GM18507 (cell line): Measurements from ENCODE around the gene BARHL2.

Experiments used
- DNase-seq: peaks from one replicate; pipeline ENCODE4 v3.0.0; 2011; ENCODE audit warnings: low read depth; ENCODE audit not compliant: insufficient read length; ENCODE audit errors: extremely low spot score
- FAIRE-seq: peaks from 2 replicates; lab custom pipeline; 2011; peaks lifted over from hg19 to GRCh38; lab: Jason Lieb, UNC

BARHL2 gene

DNA sequence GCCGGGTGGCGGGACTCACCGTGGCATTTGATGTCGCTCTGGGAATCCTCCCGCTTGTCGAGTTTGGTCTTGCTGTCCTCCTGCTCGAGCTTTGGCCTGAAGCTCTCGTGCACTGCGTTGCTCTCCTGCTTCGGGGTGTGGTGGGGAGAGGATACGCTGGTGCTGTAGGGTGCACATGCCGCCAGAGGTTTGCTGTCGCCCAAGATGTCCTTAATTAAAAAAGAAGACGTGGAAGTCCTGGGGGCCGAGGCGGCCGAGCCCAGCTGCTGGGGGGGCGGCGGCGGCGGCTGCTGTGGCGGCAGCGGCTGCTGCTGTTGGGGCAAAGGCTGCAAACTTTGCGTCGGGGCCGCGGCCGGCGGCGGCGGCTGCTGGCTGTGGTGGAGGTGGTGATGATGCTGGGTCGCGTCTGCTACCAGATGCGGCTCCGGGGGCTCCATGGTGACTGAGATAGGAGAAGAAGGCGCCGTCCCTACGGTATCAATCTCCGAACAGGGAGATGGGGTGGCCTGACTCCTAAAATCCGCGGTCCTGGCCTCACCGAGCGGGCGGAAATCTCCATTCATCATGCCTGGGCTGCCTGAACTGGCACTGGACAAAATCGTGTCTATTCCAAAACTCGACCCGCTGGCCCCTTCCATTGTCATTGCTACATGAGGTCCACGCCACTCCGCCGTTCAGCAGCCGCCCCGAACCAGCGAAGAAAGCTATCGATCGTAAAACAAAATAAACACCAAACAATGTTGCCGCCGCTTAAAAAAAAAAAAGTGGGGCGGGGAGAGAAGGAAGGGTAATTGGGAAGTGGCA, at the start of gene BARHL2:
Gene BARHL2, minus strand, starts transcription at position 751 of the 804 bp plus-strand sequence. Its CDS starts 107 bp downstream, at position 644.
- FAIRE-seq (no peak), DNase-seq (no peak)

DNA sequence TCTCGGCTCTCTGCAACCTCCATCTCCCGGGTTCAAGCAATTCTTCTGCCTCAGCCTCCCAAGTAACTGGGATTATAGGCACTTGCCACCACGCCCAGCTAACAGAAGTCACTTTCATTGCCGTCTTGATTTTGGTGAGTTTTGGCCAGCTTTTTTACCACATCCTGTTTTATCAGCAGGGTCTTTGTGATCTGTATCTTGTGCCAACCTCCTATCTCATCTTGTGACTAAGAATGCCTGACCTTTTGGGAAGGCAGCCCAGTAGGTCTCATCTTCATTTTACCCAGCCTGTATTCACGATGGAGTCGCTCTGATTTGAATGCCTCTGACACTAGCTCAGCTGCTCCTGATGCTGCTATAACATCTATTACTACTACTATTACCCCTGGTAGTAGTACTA, 46.8 kb upstream of the BARHL2 start:
- no peak for FAIRE-seq
- no peak for DNase-seq

DNA sequence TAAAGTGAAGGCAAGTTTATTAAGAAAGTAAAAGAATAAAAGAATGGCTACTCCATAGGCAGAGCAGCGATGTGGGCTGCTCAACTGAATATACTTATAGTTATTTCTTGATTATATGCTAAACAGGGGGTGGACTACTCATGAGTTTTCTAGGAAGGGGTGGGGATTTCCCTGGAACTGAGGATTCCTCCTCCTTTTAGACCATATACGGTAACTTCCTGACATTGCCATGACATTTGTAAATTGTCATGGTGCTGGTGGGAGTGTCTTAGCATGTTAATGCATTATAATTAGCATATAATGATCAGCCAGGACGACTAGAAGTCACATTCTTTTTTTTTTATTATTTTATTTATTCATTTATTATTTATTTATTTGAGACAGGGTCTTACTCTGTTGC, 46.4 kb upstream of the BARHL2 start:
- DNase-seq (no peak), FAIRE-seq (no peak)

DNA sequence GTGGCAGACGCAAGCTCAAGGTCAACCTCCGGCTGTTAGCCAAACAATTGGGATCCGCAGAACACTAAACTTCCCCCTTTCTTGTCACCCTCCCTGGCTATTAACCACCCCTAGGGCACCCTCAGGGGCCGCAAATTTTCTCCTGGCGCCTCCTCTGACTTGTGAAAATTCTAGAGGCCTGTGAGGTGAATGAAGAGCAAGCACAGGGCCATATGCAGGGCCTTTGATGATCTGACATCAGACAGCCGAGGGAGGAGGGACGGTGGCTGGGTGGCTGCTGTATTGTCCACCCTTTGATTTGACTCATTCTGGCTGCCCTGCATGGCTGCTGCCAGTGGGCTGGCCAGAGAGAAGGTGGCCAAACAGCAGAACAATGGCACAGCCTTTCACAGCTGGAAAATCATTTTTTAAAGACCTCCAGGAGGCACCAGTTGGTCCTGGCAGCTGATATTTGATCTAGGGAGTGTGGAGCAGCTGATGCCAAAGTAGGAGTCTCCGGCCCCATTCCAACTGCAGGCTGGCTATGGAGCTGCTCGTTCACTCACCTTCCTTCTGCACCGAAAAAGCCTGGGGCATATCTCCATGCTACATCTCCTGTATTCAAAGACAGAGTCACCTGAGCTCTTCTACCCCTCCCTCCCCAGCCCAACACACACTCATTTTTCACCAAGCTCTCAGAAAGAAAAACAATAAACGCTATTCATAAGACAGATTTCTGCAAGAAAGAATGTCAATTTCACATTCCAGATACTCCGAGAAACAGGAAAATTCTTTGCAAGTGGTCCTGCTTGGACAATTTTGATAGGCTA, 44.9 kb upstream of the BARHL2 start:
- no peak for DNase-seq
- FAIRE-seq, result no peak

DNA sequence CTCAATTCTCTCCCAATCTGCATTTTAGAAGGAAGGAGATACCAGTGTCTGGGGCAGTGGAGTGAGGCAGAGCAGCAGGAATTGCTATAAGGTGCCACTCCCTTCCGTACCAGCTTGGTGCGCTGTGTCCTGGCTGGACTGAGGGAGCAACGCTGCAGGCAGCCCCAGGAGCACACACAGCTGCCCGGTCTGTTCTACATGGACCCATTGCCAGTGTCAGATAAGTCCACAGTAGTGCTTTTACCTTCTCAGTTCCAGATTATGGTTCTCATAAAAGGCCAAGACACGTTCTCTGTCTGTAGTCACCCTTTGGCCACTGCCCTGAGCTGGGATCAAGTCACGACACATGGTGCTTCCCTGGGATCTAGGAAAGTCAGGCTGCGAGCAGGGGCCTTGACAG, 44.1 kb upstream of the BARHL2 start:
- no peak for DNase-seq
- no peak for FAIRE-seq

DNA sequence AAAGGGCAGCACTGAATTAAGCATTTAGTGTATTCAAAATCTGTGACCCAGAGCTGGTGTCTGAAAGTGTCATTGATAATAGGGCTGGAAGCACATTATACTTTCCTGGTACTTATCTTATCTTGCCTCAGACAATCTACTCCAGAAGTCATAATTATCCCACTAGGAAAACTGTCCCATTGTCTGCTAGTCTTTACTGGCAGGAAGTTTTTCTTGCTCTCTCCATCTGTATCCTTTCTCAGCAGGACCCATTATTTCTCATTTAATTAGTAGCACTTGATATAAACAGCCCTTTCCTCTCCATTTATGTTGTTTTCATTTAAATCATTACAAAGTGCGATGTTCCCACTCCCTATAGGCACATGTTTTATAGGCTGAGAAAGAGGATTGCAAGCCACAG, 36.5 kb upstream of the BARHL2 start:
- no peak for FAIRE-seq

DNA sequence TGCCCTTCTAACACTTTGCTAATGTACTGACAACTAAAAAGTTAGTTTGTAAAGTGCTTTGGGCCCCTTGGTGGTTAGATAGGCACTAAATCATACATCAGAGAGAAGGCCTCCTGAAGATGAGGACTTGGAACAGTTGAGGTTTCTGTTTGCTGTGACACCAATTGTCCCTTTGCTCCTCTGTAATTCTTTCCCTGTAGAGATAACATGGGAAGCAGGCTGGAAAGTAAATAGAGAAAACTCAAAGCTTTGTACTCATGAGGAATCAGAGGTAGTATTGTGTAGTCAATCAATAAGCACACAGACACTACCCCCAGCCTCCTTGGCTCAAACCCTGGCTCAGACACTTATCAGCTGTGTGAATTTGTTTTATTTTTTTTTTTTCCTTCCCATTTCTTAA, 31.6 kb upstream of the BARHL2 start:
- no peak for FAIRE-seq
- DNase-seq, result no peak

More for the DNA sequence above, 36.5 kb upstream of the BARHL2 start:
- DNase-seq, result no peak

DNA sequence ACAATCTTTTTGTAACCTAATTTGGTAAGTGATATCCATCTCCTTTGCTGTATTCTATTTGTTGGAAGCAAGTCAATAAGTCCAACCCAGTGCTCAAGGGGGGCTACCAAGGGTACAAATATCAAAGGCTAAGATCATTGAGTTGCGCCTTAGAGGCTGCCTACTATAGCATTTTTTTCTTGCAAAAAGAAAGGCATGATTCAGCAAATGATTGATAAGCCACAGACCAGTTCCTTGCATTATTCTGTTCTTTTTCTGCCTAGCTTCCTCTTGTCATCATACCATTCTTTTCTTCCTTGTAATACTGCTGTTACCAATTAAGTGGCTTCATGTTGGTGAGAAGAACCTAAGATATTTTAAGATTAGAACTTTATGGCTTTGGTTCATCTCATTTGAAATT, 29.8 kb upstream of the BARHL2 start:
- FAIRE-seq (no peak), DNase-seq (no peak)

DNA sequence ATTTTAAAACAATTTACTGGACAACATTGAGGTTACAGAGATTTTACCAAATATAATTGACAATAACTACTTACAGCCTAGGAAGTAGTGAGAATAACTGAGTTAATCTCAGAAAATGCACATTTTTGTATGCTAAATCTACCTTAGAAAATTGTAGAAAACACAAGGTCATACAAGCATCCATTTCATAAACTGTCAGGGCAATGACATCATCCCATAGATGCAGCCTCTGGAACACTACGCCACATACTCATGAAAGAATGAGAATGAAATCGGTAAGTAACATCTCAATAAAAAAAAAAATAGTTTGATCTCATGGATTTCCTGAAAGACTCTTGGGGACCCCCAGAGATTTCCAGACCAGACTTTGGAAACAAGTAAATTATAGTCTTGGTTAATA, 28.9 kb upstream of the BARHL2 start:
- FAIRE-seq (no peak), DNase-seq (no peak)

DNA sequence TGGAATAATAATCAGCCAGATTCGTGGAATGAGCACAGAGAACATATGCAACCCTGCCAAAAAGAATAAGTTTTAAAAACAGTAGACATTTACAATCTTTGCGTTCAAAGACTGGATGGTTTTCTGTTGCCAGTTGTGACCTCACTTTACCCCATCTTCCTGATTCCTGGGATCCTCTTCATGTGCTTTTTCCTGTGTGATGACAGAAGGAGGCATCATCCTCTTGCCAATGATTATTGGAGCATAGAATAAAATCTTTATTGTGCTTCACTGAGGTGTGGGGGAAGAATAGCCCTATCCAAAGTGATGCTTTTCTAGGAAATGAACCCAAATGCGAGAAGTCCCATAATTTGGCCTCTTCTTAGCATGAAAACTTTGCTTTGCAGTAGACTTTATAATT, 15.0 kb upstream of the BARHL2 start:
- DNase-seq (no peak), FAIRE-seq (no peak)

DNA sequence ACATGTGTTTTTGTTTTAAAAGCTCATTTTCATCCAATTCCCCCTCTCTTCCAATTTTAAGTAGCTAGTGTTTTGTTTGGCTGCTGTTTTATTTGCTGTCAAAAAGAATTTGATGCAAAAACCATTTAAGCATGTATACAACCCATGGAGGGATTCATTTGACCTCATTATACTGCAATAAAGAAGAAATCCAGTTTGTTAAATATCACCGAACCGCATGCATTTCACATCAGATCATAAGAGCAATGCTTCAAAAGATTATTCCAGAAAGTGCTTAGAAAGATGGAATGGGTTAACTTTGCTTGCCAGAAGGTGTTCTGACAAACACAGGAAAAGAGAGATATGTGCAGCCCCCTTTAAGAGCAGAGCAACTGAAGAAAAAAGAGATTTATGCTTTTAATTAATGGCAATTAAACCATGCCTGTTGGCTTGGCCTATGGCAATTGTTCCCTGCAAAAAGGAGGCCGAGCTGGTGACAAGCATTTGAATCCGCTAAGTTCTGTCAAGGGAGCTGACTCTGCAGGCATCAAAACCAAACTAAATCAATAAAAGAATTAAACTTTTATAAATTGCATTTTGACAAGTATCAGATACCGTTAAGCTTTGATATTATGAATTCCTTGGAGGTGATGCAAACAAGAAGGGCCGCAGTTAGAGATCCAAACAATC, 14.4 kb upstream of the BARHL2 start:
- no peak for FAIRE-seq
- no peak for DNase-seq

DNA sequence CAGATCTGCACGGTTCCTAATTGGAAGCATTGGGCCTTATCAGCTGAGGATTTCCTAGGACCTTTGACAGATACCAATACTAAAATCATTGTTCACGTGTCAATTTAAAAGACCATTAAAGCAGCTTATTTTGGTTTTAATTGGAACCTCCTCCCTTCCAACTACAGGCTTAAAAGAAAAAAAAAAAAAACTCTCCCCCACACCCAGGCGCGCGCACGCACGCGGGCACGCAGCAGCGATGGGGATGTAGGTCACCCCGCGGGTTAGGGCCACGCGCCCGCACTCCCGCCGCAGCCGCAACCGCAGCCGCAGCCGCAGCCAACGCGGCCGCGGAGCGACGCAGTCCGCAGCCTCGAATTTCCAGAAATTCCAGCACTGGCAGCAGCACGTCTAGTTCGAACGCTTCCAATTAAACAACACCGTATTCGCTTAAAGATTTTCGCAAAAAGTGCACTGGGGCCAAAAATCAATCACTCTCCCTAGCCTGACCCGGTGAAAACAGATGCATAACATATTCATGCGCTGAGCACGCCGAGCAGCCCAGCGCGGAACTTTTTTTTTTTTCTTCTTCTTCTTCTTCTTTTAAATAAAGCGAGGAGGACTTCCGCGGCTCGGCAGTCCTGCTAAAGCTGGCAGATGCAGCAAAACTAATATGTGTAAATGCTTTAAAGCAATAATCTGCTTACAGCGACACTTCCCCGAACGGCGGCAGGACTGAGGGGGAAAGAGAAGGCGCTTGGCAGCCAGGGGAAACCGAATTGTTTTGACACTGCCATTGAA, 13.3 kb upstream of the BARHL2 start:
- DNase-seq, result no peak
- FAIRE-seq, result no peak

DNA sequence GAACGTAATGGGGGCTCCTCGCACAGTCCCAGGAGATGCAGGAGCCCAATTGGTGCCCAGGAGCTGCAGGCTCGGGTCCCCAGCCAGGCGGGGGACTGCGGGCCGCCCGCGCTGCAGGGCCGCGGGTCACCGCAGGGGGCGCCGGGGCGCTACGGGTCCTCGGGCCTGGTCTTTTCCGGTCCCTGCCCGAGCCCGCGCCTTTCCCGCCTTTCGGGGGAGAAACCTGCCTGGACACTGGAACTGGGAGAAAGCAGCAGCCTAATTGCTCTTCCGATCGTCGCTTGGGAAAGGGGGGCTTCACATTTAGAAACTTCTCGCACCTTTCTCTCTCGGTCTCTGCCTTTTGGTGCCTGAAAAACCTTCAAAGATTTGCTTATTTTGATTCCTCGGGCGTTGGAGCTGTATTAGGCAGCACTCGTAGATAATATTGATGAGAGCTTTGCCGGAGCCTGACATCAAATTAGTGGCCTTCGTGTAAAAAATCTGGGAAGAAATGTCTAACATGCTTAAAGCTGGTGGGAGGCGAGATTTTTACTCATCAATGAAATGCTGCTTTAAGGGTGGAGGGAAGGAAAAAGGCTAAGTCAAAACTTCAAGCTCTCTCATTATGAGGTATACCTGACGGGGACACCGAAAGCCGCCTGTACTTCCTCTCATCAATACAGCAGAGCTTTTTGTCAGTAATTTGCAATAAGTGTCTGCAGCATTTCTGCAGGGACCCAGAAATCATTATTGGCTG, 12.6 kb upstream of the BARHL2 start:
- DNase-seq (no peak), FAIRE-seq (no peak)

DNA sequence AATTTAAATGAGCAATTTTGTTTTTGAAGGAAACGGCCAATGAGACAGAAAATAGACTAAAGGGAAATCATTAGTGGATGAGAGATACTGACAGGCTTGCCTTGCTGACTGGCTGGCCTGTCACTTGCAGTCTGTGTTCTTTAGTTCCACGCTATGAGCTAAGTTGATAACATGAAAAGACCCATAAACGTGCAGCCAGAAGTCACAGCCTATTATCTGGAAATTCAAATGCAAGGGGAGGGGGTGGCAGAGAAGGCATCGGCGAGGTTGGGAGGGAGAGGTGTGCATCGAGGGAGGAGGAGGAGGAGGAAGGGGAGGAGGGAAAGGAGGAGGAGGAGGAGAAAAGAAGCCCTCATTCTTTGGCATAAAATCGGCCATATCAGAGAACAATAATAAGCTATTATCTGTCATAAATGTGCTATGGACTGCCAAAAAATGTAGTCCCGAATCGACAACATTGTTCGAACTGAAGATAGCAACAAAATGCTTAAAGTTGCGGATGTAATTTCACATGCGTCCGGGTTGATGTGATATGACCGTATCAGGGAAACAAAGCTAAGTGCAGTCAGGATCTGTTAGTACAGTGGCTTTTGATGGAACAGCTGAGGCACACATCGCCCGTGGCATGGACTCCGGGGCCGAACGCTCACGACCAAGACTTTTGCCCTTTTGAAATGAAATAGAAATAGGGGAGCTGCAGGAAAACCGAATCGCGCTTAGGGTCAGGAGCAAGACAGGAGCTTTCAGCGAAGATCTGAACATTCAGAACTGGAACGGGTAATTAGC, 11.6 kb upstream of the BARHL2 start:
- DNase-seq (no peak), FAIRE-seq (peak; percentile 9)

DNA sequence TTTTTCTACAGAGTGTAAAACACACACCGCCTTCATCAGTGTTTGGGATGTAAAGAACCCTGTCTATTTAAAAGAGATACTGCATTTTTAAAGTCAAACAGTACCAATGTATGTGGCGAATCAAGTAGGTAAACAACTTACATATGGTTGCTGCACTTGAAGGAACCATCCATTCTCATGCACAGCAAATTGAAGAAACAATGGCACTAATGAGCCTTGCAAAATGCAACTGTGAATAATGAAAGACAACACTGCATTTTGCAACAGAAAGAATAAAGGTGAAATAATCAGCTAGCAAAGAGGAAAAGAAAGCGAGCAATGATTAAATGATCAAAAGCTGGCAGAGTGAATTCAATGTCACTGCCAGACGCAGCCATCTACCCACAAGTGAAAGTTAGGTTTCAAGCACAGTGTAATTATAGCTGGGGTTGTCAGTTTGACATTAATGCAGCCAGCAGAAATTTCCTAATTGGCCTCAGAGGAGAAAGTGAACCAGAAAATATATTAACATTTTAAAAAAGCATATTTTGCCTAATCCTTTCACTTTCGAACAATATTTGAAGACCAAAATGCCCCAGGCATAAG, 10.9 kb upstream of the BARHL2 start:
- DNase-seq, result no peak

DNA sequence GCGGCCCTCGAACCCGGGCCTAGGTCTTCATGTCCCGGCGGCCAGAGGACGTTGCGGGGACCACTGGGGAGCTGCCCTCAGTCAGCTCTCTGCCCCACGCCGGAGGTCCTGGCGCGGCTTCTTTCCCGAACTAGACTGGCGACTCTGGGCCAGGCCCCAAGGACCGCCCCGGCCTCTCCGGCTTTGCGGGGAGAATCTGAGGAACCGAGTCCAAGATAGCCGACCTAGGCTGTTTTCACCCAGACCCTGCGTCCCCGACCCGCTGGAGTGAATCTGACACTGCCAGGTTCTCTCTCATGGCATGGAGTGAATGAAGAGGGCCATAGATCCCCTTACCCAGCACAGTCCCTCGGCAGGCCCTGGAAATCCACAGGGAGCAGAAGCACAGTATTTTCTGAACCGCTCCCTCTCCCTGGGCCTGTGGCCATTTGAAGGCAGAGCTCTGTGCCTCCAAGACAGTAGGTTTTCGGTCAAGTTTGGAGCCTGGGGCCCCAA, 9.9 kb upstream of the BARHL2 start:
- DNase-seq, result no peak
- no peak for FAIRE-seq

More for the DNA sequence above, 10.9 kb upstream of the BARHL2 start:
- no peak for FAIRE-seq

DNA sequence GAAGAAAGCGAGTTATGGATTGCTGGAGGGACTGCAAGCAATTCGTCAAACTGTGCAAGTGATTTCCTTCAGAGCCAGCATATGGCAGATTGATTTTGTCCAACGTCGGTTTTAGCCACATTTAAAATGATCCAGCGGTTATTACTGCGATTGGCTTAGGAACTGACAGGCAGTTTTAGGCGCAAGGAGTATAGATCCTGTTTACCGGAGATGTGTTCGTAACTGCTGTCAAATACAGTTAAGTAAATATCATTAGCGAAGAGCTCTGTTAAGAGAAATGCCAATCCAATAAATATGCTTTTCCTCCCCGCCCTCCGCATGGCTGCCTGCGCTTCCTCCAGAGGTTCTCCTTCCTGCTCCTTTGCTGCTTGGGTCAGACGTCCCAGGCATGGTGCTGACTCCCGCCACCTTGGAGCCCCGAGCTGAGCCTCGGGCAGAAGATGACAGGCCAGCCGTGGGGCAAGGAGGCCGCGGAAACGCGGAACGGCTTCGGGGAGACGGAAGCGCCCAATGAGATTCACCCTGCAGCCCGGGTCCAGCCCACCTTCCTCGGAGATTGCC, 9.4 kb upstream of the BARHL2 start:
- FAIRE-seq (no peak), DNase-seq (no peak)
